ENCODE results near the gene ZNF79. TPM values are rescaled to one million over a fixed set of nuclear protein-coding genes. Genes with fewer than 3 reads are reported as not detected.
A peak's percentile ranks its signal among the peaks of the same experiment; 100 is the strongest.

Gene ZNF79
- total RNA-seq, 1 donor from 2014 or later: 6.1 TPM

- DNase-seq (ENCODE audit: missing footprints) (no peak), ATAC-seq (no peak)
- intact Hi-C loops (cut with DNase I): no loop called here
Measured at GRCh38 chr9:127419348-127419747, 4.8 kb upstream of the ZNF79 start.

DNA sequence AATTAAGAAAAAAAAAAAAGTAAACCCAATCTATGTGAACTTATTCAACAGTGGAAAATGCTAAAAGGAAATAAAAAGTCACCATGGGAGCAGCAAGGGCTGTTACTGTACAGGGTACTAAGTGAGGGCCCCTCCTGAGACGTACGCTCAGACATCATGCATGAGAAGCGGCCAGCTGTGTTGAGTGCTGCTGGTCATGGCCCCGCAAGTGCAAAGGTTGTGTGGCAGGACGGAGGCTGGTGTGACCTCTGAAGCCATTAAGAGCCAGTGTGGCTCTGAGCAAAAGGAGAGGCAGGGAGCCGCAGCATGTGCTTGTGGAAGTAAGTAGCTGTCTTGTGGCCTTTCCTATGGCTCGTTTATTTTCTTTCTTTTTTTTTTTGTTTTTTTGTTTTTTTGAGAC lies 3.1 kb upstream of the ZNF79 start:
- DNase-seq (ENCODE audit: missing footprints): no peak
- intact Hi-C loops (cut with DNase I): loop anchor here (10.0 kb wide), 1 partner anchor 106 kb away; no protein-coding TSS in a partner anchor
- no peak for ATAC-seq

DNA sequence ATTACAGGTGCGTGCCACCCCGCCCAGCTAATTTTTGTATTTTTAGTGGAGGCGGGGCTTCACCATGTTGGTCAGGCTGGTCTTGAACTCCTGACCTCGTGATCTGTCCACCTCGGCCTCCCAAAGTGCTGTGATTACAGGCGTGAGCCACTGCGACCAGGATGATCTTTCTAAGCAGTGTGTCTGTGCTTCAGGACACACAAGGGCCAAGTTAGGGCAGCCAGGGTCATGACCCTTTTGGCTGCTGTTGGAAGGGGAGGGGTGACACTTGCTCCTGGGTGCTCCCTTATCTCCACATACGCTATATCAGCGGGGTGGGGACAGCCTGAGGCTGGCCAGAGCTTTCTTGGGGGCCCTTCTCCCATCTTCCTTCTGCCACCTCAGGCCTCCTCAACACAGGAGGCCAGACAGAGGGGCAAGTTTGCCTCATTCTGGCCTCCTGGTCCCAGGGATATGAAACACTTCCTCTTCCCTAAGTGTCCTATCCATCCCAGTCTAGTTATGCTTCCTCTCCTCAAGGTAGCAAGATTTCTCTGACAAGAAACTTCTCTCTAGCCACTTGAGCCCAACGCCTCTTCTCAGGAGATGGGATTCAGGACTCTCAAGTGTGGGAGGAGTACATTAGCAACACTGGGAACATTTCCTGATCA lies 1.9 kb upstream of the ZNF79 start:
- intact Hi-C loops (cut with DNase I): loop anchor here (10.0 kb wide), 1 partner anchor 107 kb away; no protein-coding TSS in a partner anchor
- DNase-seq (ENCODE audit: missing footprints): no peak
- ATAC-seq: no peak

DNA sequence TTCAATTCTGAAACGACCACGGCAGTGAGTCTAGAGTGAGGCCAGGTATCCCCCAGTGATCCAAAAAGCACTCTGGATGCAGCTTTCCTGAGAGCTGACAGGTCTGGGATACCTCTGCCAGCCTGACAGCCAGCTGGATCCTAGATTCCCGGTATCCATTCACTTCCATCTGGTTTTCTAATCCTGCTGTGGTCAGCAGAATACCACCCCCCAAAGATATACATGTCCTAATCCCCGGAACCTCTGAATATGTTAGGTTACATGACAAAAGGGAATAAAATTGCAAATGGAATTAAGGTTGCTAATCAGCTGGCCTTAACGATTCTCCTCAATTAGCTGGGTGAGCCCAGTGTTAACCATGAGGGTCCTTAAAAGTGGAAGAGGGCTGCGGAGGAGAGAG lies 1.4 kb upstream of the ZNF79 start:
- ATAC-seq: no peak
- intact Hi-C loops (cut with DNase I): loop anchor here (10.0 kb wide), 1 partner anchor 108 kb away; no protein-coding TSS in a partner anchor
- no peak for DNase-seq (ENCODE audit: missing footprints)

DNA sequence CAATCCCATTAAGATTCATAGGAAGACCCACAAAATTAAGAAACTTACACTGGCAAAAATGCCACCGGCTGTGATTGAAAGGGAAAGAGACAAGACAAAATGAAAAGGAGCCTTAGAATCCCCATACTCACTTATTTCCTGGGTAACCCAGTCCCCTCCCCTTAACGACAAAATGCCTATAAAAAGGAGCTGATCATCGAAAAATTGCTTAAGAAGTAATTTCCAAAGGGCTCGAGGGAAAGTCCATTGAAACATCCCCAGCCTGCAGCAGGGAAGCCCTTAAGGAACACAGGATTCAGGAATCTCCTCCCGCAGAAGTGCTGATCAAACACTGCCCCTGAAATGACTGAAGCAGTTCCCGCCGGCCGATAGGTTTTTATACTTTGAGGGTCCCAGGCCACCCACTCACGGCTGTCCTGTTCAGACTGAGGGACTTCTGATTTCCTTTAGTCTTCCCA lies 677 bp upstream of the ZNF79 start:
- intact Hi-C loops (cut with DNase I): loop anchor here (10.0 kb wide), 1 partner anchor 109 kb away; no protein-coding TSS in a partner anchor
- no peak for ATAC-seq

DNA sequence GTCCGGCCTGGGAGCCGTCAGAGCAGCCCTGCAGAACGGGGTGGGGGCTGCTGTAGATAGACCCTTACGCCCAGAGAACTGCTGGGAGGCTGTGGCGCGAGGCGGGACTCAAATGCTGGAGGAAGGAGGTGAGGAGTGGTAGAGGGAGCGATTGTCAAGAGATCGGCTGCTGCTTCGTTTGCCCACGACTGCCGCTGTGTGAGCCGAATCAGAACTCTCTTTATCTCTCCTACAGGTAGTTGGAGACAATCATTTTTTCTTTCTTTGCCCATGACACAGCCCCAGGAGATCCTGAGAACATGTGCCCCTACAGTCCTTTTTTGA lies 456 bp downstream of the ZNF79 start:
- ATAC-seq: no peak
- DNase-seq (ENCODE audit: missing footprints): peak; percentile 72
- intact Hi-C loops (cut with DNase I): loop anchor here (1.0 to 10.0 kb wide), 3 partner anchors 26 to 145 kb away; partner anchors contain the start of genes LRSAM1 and RPL12

More for the DNA sequence above, 677 bp upstream of the ZNF79 start:
- no peak for DNase-seq (ENCODE audit: missing footprints)

DNA sequence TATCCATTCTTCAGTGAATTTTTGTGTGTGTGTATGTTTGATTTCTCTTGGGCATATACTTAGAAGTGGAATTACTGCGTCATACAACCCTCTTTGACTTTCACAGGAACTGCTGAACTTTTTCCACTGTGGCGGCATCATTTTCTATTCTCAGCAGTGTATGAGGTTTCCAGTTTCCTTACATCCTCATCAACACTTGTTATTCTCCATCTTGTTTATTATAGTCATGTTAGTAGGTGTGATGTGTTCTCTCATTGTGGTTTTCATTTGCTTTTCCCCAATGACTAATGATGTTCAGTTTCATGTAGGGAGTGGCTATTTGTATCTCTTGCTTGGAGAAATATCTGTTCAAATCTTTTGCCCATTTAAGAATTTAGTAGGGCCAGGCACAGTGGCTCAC lies 2.6 kb downstream of the ZNF79 start:
- ATAC-seq (no peak), DNase-seq (ENCODE audit: missing footprints) (no peak)
- intact Hi-C loops (cut with DNase I): loop anchor here (10.0 kb wide), 1 partner anchor 112 kb away; no protein-coding TSS in a partner anchor

DNA sequence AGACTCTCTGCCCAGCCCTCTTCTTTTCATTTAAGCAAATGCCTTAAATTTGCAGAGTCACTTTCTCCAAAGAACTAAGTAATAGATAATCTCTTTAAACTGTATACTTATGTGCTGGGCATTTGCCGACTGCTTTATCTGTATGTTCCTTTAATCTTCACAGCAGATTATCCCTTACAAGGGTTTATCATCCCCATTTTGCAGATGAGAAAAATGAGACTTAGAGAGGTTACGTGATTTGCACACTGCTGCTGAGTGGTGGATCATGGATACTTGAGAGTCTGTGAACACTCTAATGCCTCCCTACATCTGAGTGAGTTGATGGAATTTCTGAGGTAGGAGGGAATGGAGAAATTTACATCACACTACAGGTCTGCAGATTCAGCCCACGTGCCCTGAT lies 4.2 kb downstream of the ZNF79 start:
- DNase-seq (ENCODE audit: missing footprints): no peak
- intact Hi-C loops (cut with DNase I): loop anchor here (10.0 kb wide), 1 partner anchor 114 kb away; no protein-coding TSS in a partner anchor

DNA sequence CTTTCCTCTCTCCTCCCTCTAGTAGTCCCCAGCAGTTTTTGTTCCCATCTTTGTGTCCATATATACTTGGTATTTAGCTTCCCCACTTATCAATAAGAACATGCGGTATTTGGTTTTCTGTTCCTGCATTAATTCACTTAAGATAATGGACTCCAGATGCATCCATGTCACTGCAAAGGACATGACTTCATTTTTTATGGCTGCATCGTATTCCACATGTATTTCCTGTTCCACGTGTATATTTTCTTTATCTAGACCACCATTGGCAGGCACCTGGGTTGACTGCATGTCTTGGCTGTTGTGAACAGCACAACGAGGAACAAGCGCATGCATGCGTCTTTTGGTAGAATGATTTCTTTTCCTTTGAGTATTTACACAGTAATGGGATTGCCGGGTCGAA lies 6.2 kb downstream of the ZNF79 start:
- intact Hi-C loops (cut with DNase I): no loop called here
- ATAC-seq (no peak), DNase-seq (ENCODE audit: missing footprints) (no peak)

More for the DNA sequence above, 4.2 kb downstream of the ZNF79 start:
- ATAC-seq: no peak

DNA sequence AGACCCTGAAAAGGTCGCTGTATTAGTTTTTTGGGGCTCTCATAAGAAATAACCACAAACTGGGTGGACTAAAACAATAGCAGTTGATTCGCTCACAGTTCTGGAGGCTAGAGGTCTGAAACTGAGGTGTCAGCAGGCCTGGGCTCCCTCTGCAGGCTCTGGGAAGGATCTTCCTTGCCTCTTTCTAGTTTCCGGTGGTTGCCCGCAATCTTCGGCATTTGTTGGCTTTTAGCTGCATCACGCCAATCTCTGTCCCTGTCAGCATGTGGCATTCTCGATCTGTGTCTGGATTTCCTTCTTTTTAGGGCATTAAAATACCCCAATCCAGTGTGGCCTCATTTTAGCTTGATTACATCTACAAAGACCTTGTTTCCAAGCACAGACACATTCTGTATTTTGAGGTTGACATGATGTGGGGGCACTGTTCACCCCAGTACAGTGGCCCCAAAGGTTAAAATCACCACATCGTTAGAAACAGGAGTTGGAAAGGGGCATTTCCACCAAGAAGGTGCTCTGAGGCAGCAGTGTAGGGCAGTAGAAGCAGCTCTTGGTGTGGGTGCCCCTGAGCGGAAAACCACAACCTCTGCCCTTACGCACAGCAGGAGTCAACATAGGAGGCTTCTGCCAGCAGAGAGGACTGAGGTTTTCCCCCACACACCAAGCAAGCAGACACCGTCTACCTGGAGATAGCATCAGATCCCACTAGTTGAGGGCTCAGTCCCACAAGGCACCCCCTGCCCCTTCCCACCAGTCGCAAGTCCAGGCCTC lies 13.5 kb downstream of the ZNF79 start:
- intact Hi-C loops (cut with DNase I): no loop called here
- no peak for DNase-seq (ENCODE audit: missing footprints)
- no peak for ATAC-seq

DNA sequence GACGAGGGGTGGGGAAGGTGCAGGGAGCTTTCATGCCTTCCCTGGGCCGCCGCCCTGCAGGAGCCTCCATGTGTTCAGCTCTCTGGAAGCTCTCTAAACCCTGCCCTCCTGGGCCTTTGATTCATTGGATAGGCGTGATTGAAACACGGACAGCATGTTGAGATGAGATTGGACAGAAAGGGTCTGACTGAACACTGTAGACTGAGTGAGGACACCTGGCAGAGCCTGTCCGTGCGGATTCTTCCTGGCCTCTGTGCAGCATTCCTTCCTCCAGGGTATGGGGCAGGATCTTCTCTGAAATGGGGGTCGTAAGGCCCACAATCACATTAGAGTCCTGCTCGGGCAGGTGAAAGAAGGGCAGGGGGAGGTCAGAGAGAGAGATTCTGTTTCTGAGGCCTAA lies 14.2 kb downstream of the ZNF79 start:
- intact Hi-C loops (cut with DNase I): no loop called here
- ATAC-seq: no peak
- no peak for DNase-seq (ENCODE audit: missing footprints)

DNA sequence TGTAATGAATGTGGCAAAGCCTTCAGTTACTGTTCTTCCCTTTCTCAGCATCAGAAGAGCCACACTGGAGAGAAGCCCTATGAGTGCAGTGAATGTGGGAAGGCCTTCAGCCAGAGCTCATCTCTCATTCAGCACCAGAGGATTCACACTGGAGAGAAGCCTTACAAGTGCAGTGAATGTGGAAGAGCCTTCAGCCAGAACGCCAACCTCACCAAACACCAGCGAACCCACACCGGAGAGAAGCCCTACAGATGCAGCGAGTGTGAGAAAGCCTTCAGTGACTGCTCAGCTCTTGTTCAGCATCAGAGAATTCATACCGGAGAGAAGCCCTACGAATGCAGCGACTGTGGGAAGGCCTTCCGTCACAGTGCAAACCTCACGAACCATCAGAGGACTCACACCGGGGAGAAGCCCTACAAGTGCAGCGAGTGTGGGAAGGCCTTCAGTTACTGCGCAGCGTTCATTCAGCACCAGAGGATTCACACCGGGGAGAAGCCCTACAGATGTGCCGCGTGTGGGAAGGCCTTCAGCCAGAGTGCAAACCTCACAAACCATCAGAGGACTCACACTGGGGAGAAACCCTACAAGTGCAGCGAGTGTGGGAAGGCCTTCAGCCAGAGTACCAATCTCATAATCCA lies 20.2 kb downstream of the ZNF79 start:
- intact Hi-C loops (cut with DNase I): no loop called here
- ATAC-seq: no peak
- no peak for DNase-seq (ENCODE audit: missing footprints)

DNA sequence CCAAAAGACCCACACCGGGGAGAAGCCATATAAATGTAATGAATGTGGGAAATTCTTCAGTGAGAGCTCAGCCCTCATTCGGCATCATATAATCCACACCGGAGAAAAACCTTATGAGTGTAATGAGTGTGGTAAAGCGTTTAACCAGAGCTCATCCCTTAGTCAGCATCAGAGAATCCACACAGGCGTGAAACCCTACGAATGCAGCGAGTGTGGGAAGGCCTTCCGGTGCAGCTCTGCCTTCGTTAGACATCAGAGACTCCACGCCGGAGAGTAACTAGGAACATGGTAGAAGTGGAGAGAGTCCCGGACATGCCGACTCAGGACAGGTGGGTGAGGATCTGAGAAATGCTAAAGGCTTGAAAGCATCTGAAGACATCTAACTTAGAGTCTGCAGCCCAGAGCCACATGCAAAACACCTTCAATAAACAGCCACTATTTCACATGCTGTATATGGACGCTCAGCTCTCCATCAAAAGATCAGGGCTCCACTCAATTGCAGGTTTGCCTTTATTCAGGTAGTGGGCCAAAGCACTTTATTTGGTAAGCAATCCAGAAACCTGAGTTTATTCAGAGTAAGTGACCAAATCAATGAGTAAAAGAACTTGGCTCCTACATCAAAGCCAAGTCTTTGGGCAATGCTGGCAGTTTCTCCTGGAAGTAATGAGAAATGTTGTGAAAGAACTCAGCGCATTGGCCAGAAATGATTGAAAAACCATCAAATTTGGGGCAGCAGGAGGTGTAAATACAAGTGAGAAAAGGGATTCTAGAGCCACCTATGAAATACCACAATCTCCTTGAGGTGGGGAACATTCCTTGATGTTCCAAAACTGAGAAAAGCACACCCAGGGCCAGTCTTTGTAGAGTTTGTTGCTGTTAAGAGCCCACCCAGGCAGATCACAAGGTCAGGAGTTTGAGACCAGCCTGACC lies 21.0 kb downstream of the ZNF79 start:
- ATAC-seq: no peak
- intact Hi-C loops (cut with DNase I): no loop called here

DNA sequence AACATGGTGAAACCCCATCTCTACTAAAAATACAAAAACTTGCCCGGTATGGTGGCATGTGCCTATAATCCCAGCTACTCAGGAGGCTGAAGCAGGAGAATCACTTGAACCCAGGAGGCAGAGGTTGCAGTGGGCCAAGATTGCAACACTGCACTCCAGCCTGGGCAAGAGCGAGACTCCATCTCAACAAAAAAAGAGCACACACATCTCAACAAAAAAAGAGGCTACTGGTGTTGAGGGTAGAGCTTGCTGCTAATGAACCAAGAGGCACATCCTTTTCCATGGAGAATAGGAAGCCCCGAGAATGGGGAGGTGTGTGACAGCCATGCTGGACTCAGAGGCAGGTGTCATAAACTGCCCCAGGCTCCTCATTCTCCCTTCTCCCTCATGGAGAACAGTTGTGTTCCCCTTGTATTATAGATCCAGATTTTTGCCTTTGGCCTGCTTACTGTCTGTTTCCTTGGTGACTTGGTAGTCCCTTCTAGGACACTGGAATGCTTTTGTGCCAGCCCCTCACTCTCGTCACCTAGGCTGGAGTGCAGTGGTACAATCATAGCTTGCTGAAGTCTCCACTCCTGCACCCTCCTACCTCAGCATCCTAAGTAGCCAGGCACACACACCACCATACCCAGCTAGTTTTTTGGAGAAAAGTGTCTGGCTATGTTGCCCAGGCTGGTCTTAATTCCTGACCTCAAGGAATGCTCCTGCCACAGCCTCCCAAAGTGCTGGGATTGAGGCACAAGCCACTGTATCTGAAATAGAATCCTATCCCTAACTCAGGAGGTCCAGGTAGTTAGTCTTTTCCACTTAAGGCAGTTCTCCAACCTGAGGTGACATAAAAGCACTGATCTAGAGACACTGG lies 21.9 kb downstream of the ZNF79 start:
- ATAC-seq: no peak
- intact Hi-C loops (cut with DNase I): no loop called here
- no peak for DNase-seq (ENCODE audit: missing footprints)

More for the DNA sequence above, 21.0 kb downstream of the ZNF79 start:
- no peak for DNase-seq (ENCODE audit: missing footprints)

GRCh38 chr9:127446713-127447415 lies 22.7 kb downstream of the ZNF79 start:
- intact Hi-C loops (cut with DNase I): no loop called here
- no peak for ATAC-seq
- no peak for DNase-seq (ENCODE audit: missing footprints)

- no peak for DNase-seq (ENCODE audit: missing footprints)
- no peak for ATAC-seq
- intact Hi-C loops (cut with DNase I): no loop called here
Measured at GRCh38 chr9:127447416-127448111, 23.4 kb downstream of the ZNF79 start.

Measured in Right ventricle myocardium inferior (tissue), 1 donor.